SHP77 treated with DMSO at 0.1 percent for 48 hours (cell line): ENCODE data around the gene HOXB4.
A peak's percentile ranks its signal among the peaks of the same experiment; 100 is the strongest.

ENCODE experiments used
- DNase-seq: peaks from one replicate; lab custom pipeline; 2025; lab: John Stamatoyannopoulos, UW

Gene HOXB4

GRCh38 chr17:48615047-48615962, 37.2 kb upstream of the HOXB4 start, which contains the start of gene HOXB8:
Gene HOXB8 (minus strand): TSS chr17:48615292. CDS start chr17:48614704, 588 bp downstream.
- no peak for DNase-seq

- peak; percentile 9 for DNase-seq
Observed at GRCh38 chr17:48613862-48614694, 35.9 kb upstream of the HOXB4 start.

GRCh38 chr17:48612854-48613691, 34.9 kb upstream of the HOXB4 start:
- DNase-seq = peak; percentile 34

GRCh38 chr17:48612456-48612853, 34.3 kb upstream of the HOXB4 start:
- DNase-seq = peak; percentile 60

- peak; percentile 88 for DNase-seq
Observed at GRCh38 chr17:48611681-48612455, 33.7 kb upstream of the HOXB4 start.

GRCh38 chr17:48611213-48611612, 33.1 kb upstream of the HOXB4 start:
- DNase-seq = peak; percentile 40

- peak; percentile 47 for DNase-seq
Observed at GRCh38 chr17:48610282-48611211, 32.4 kb upstream of the HOXB4 start, which contains the start of gene HOXB7. Gene HOXB7 (minus strand): TSS chr17:48611017. CDS start chr17:48610918, 99 bp downstream.

- DNase-seq = no peak
Observed at GRCh38 chr17:48609759-48610281, 31.7 kb upstream of the HOXB4 start.

- DNase-seq = no peak
Observed at GRCh38 chr17:48609033-48609432, 30.9 kb upstream of the HOXB4 start.

GRCh38 chr17:48608494-48608834, 30.3 kb upstream of the HOXB4 start:
- no peak for DNase-seq

GRCh38 chr17:48606892-48607614, 28.9 kb upstream of the HOXB4 start:
- DNase-seq = no peak

- DNase-seq = no peak
Observed at GRCh38 chr17:48605991-48606891, 28.1 kb upstream of the HOXB4 start.

- DNase-seq = no peak
Observed at GRCh38 chr17:48605409-48605919, 27.3 kb upstream of the HOXB4 start.

- no peak for DNase-seq
Observed at GRCh38 chr17:48604770-48605329, 26.7 kb upstream of the HOXB4 start, which contains the start of gene HOXB6. Gene HOXB6 (minus strand): TSS chr17:48604986. CDS start chr17:48598150, 6,836 bp downstream.

GRCh38 chr17:48603959-48604769, 26.0 kb upstream of the HOXB4 start:
- DNase-seq = peak; percentile 34
